Activated naive CD4-positive, alpha-beta T cell treated with anti-CD3 and anti-CD28 coated beads, Interleukin-2, amount 50 U/mL, for 24 hours (primary cell): Measurements from ENCODE around the gene FNDC1.
"Not testable (repeated sequence)": the region's sequence is repeated elsewhere in the genome, so short reads cannot be mapped to it uniquely, and the experiment has no call there.

ENCODE experiments used
- H3K27ac Mint-ChIP-seq: one replicate; pipeline ENCODE4 v1.8.0; 2021; ENCODE audit warnings: mild to moderate bottlenecking, mixed read lengths
- H3K27me3 Mint-ChIP-seq: one replicate; pipeline ENCODE4 v1.8.0; 2021; ENCODE audit warnings: mixed read lengths
- H3K36me3 Mint-ChIP-seq: one replicate; pipeline ENCODE4 v1.8.0; 2021; ENCODE audit warnings: mixed read lengths
- H3K4me1 Mint-ChIP-seq: one replicate; pipeline ENCODE4 v1.8.0; 2021; ENCODE audit warnings: mixed read lengths
- H3K4me3 Mint-ChIP-seq: one replicate; pipeline ENCODE4 v1.8.0; 2021; ENCODE audit warnings: mild to moderate bottlenecking, mixed read lengths
- H3K9me3 Mint-ChIP-seq: one replicate; pipeline ENCODE4 v1.8.0; 2021; ENCODE audit warnings: mixed read lengths

Gene FNDC1

DNA sequence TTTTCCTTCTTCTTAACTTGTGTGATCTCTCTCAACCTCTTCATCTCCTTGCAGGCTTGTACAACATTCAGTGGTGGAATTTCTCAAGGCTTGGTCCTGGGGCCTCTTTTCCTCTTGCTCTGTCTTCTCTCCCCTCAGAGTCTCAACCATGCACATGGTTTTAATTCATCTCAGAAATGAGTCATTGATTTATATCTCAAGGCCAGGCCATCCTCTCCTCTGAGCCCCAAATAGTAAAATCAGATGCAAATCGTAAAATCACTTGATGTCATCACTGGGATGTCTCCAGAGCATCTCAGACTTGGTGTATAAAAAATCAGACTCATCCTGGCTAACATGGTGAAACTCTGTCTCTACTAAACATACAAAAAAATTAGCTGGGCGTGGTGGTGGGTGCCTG, 85.0 kb downstream of the FNDC1 start:
- no peaks in the 10 kb centered on the region for H3K9me3 Mint-ChIP-seq
- no peaks in the 10 kb centered on the region for H3K36me3 Mint-ChIP-seq
- H3K27me3 Mint-ChIP-seq: peaks cover 3% of the 10 kb centered on the region
- no peak overlapping the region for H3K27ac Mint-ChIP-seq
- no peak overlapping the region for H3K4me3 Mint-ChIP-seq
- H3K4me1 Mint-ChIP-seq: no peaks in the 10 kb centered on the region

DNA sequence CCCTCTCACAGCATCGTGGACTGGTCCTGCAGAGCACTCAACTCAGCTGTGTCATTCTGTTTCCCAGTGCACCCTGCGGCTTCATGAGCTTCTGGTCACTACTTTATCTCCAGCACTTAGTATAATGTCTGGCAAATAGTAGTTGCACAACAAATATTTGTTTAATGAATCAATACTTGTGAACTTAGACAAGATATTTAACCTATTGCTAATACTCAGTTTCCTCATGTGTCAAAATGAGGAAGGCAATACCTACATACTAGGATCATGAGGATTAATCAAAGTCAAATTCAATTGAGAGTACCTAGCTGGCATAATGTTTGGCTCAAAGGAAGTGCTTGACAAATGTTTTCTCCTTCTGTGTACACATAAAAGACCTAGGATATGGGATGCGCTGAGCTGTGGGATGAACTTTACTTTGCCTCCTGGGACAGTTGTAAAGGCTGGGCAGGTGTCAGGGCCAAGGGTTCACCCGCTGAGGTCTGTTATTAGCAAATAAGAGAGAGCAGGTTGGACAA, 86.3 kb downstream of the FNDC1 start:
- Mint-ChIP-seq H3K4me3 (no peak overlapping the region), H3K27me3 (peaks cover 5% of the 10 kb centered on the region), H3K27ac (no peak overlapping the region), H3K4me1 (no peaks in the 10 kb centered on the region), H3K36me3 (no peaks in the 10 kb centered on the region), H3K9me3 (no peaks in the 10 kb centered on the region)

DNA sequence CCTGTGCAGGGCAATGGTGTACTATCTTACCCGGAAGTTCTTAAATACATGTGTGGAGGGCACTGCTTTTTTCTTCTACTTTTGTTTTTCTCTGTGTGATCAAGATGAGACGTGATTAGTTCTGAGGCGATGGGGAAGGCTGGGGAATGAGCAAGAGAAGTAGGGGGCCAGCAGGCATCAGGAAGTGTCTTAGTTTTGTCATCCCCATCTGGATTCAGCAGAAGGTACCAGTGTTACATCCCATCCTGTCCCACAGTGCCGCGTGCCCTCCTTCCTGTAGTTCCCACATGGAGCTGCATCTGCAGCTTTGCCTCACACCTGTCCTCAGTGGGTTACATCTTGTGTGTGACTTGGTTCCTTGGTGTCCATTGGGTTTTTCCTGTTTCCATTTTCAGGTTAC, 86.9 kb downstream of the FNDC1 start:
- Mint-ChIP-seq H3K9me3 (no peaks in the 10 kb centered on the region), H3K4me3 (no peak overlapping the region), H3K36me3 (no peaks in the 10 kb centered on the region), H3K27ac (no peak overlapping the region), H3K27me3 (peaks cover 5% of the 10 kb centered on the region), H3K4me1 (no peaks in the 10 kb centered on the region)

- Mint-ChIP-seq H3K27me3 (peaks cover 6% of the 10 kb centered on the region), H3K9me3 (no peaks in the 10 kb centered on the region), H3K27ac (no peak overlapping the region), H3K4me1 (no peaks in the 10 kb centered on the region), H3K4me3 (no peak overlapping the region), H3K36me3 (no peaks in the 10 kb centered on the region)
Measured at GRCh38 chr6:159257846-159258245, 88.6 kb downstream of the FNDC1 start.

- H3K27me3 Mint-ChIP-seq: peaks cover 9% of the 10 kb centered on the region
Measured at GRCh38 chr6:159259441-159260125, 90.4 kb downstream of the FNDC1 start.

DNA sequence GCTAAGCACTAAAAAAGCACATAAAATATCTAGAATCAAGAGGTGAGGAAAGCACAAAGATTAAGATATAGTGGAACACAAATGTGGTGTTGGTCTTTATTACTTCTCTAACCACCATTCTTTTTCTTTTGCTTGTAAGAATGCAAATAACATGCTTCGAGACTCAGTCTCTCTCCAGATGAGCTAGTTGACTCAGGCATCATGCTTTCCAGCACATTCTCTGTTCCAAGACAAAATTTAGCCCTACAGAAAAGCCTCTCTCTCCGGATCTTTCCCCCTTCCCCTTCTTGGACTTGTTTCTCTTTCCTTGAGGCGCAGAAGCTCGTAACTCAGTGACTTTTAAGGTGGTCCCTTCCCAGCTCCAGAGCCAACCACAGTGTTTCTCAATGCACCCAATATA, 91.0 kb downstream of the FNDC1 start:
- H3K36me3 Mint-ChIP-seq: no peaks in the 10 kb centered on the region
- H3K4me3 Mint-ChIP-seq: no peak overlapping the region
- H3K9me3 Mint-ChIP-seq: no peaks in the 10 kb centered on the region
- no peaks in the 10 kb centered on the region for H3K4me1 Mint-ChIP-seq
- H3K27ac Mint-ChIP-seq: no peak overlapping the region
- H3K27me3 Mint-ChIP-seq: peaks cover 6% of the 10 kb centered on the region

More at GRCh38 chr6:159259441-159260125, 90.4 kb downstream of the FNDC1 start:
- no peaks in the 10 kb centered on the region for H3K36me3 Mint-ChIP-seq
- H3K9me3 Mint-ChIP-seq: no peaks in the 10 kb centered on the region
- no peak overlapping the region for H3K27ac Mint-ChIP-seq
- H3K4me3 Mint-ChIP-seq: no peak overlapping the region
- no peaks in the 10 kb centered on the region for H3K4me1 Mint-ChIP-seq

DNA sequence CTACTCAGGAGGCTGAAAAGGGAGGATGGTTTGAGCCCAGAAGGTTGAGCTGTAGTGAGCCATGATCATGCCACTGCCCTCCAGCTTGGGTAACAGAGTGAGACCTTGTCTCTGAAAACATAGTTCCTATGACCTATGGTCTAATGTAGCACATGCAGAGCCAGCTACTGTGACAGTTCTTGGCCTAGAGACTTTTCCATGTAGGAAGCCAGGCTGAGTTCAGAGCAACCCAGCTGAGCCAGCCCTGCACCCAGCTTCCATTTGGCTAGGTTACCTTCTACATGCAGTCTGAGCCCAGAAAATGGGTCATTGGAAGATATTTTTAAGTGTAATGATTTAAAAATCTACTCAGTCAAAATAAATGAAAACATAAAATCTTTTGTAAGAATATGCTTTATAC, 92.8 kb downstream of the FNDC1 start:
- no peaks in the 10 kb centered on the region for H3K4me1 Mint-ChIP-seq
- H3K9me3 Mint-ChIP-seq: no peaks in the 10 kb centered on the region
- H3K36me3 Mint-ChIP-seq: no peaks in the 10 kb centered on the region
- peaks cover 6% of the 10 kb centered on the region for H3K27me3 Mint-ChIP-seq
- H3K4me3 Mint-ChIP-seq: no peak overlapping the region
- H3K27ac Mint-ChIP-seq: no peak overlapping the region

- H3K4me3 Mint-ChIP-seq: no peak overlapping the region
- no peaks in the 10 kb centered on the region for H3K9me3 Mint-ChIP-seq
- peaks cover 8% of the 10 kb centered on the region for H3K27me3 Mint-ChIP-seq
- H3K36me3 Mint-ChIP-seq: no peaks in the 10 kb centered on the region
- H3K4me1 Mint-ChIP-seq: no peaks in the 10 kb centered on the region
- H3K27ac Mint-ChIP-seq: no peak overlapping the region
Measured at GRCh38 chr6:159262586-159262985, 93.4 kb downstream of the FNDC1 start.

- no peaks in the 10 kb centered on the region for H3K9me3 Mint-ChIP-seq
- no peaks in the 10 kb centered on the region for H3K36me3 Mint-ChIP-seq
- no peak overlapping the region for H3K27ac Mint-ChIP-seq
- H3K4me3 Mint-ChIP-seq: no peak overlapping the region
- H3K27me3 Mint-ChIP-seq: peaks cover 8% of the 10 kb centered on the region
- no peaks in the 10 kb centered on the region for H3K4me1 Mint-ChIP-seq
Measured at GRCh38 chr6:159267165-159267564, 98.0 kb downstream of the FNDC1 start.

GRCh38 chr6:159268511-159268910, 99.3 kb downstream of the FNDC1 start:
- Mint-ChIP-seq H3K4me1 (no peaks in the 10 kb centered on the region), H3K9me3 (no peaks in the 10 kb centered on the region), H3K36me3 (no peaks in the 10 kb centered on the region), H3K27ac (no peak overlapping the region), H3K4me3 (no peak overlapping the region), H3K27me3 (peaks cover 6% of the 10 kb centered on the region)

DNA sequence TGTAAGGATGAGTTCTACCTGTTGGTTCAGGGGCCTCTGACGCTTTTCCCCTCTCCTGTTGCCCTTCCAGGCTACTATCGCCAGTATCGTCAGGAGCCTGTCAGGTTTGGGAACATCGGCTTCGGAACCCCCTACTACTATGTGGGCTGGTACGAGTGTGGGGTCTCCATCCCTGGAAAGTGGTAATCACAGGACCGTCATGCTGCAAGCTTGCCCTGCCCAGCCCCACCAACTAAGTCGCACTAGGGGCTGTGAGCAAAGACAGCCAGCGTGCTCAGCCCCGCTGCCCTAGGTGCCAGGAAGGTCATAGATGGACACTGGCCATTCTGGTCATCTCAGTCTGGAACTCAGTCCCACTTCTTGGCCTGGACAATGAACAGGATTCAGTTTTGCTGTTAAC, 102.1 kb downstream of the FNDC1 start:
- Mint-ChIP-seq H3K4me3 (no peak overlapping the region), H3K36me3 (no peaks in the 10 kb centered on the region), H3K27ac (no peak overlapping the region), H3K27me3 (peaks cover 9% of the 10 kb centered on the region), H3K4me1 (no peaks in the 10 kb centered on the region), H3K9me3 (no peaks in the 10 kb centered on the region)

DNA sequence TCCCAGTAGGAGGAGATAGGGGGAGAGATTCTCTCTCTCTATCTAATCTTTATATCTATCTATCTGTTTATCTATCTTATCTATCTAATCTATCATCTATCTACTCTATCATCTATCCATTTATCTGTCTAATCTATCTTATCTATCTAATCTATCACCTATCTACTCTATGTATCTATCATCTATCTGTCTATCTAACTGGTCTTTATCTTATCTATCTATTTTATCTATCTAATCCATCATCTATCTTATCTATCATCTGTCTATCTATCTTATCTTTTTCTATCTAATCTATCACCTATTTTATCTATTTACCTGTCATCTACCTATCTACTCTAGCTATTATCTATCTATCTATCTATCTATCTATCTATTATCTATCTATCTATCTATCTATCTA, 109.4 kb downstream of the FNDC1 start:
- H3K9me3 Mint-ChIP-seq: no peaks in the 10 kb centered on the region
- H3K27ac Mint-ChIP-seq: no peak overlapping the region
- H3K27me3 Mint-ChIP-seq: peaks cover 15% of the 10 kb centered on the region
- no peaks in the 10 kb centered on the region for H3K36me3 Mint-ChIP-seq
- H3K4me1 Mint-ChIP-seq: no peaks in the 10 kb centered on the region
- no peak overlapping the region for H3K4me3 Mint-ChIP-seq

DNA sequence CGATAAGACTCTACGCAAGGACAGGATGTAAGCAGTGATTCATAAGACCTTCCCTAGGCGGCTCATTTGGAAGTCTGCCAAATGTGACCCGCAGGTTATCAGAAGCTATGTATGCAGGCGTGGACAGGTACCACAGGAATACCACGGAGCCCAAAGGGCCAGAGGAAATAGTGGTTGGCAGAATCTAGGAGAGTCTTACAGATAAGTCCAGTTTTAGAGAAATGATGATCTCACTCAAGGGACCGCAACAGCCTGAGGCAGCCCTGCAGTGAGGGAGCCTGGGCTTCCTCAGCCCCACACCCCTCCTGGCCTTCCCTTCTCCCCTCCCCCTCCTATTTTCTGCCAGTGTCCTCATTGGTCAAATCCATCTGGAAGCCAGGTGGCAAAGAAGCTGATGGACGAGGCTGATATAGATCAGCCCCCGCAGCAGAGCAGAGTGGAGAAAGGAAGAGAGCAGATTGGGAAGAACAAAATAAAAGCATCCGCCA, 110.6 kb downstream of the FNDC1 start:
- Mint-ChIP-seq H3K4me1 (no peaks in the 10 kb centered on the region), H3K9me3 (no peaks in the 10 kb centered on the region), H3K27ac (no peak overlapping the region), H3K36me3 (no peaks in the 10 kb centered on the region), H3K27me3 (peaks cover 15% of the 10 kb centered on the region), H3K4me3 (no peak overlapping the region)

GRCh38 chr6:159282421-159282820, 113.2 kb downstream of the FNDC1 start:
- Mint-ChIP-seq H3K4me1 (no peaks in the 10 kb centered on the region), H3K9me3 (no peaks in the 10 kb centered on the region), H3K27ac (no peak overlapping the region), H3K4me3 (no peak overlapping the region), H3K36me3 (no peaks in the 10 kb centered on the region), H3K27me3 (peaks cover 13% of the 10 kb centered on the region)

GRCh38 chr6:159284661-159285060, 115.5 kb downstream of the FNDC1 start:
- H3K4me3 Mint-ChIP-seq, H3K27ac Mint-ChIP-seq, H3K27me3 Mint-ChIP-seq, H3K36me3 Mint-ChIP-seq, H3K9me3 Mint-ChIP-seq, H3K4me1 Mint-ChIP-seq: not testable (repeated sequence)

DNA sequence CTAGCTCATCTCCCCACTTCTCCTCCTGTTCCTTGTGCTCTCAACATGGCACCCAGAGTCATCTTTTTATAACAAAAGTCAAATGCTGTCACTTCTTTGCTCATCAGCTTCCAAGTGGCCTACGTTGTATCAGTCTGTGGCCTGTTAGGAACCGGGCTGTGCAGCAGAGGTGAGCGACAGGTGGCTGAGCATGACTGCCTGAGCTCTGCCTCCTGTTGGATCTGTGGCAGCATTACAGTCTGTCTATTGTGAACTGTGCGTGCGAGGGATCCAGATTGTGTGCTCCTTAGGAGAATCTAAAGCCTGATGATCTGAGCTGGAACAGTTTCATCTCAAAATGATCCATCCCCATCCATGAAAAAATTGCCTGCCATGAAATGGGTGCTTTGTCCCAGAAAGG, 129.6 kb downstream of the FNDC1 start:
- Mint-ChIP-seq H3K27me3 (peaks cover 20% of the 10 kb centered on the region), H3K27ac (no peak overlapping the region), H3K4me1 (no peaks in the 10 kb centered on the region), H3K36me3 (no peaks in the 10 kb centered on the region), H3K4me3 (no peak overlapping the region), H3K9me3 (peaks cover 4% of the 10 kb centered on the region)

DNA sequence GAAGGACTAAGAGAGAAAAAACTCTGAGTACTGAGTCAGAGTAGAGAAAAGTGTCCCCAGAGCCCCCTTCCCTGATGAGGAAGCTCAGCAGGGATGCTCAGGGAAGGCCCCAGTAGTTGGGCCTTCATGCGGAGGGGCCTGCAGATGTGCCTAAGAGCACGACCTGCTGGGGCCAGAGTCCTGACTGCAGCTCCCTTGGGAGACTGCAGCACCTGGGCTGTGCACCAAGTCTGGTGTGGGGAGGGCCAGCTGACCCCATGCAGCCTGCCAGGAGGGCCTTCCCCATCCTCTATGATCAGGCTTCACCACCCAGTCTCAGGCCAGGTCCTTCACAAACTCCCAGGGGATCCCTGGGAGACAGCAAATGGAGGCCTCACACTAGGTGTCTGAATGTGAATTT, 130.4 kb downstream of the FNDC1 start:
- H3K9me3 Mint-ChIP-seq: no peaks in the 10 kb centered on the region
- no peaks in the 10 kb centered on the region for H3K36me3 Mint-ChIP-seq
- no peak overlapping the region for H3K27ac Mint-ChIP-seq
- no peaks in the 10 kb centered on the region for H3K4me1 Mint-ChIP-seq
- H3K4me3 Mint-ChIP-seq: no peak overlapping the region
- peaks cover 24% of the 10 kb centered on the region for H3K27me3 Mint-ChIP-seq
